G401 (cell line): ENCODE measurements around the gene MYO5B. TPM values are rescaled to one million over a fixed set of nuclear protein-coding genes. Genes with fewer than 3 reads are reported as not detected.
"Not testable (repeated sequence)": the region's sequence is repeated elsewhere in the genome, so short reads cannot be mapped to it uniquely, and the experiment has no call there.

Source experiments
- DNase-seq: peaks from one replicate; pipeline ENCODE4 v3.0.0-alpha.2; 2015; ENCODE audit warnings: low spot score
- in situ Hi-C: cut with HindIII; loops from 2 replicates; pipeline ENCODE4 v1.10.0; 2016; ENCODE audit warnings: low sequenced_read_pairs, mixed read lengths
- total RNA-seq: library from RNA; depleted of rRNA; stranded (reverse); fragments of >200 nt; shearing (Covaris generic); gene quantifications from 2 replicates; pipeline ENCODE4 v1.2.3, GENCODE V29; 2014; rRNA removed

MYO5B gene
- total RNA-seq, 1 experiment from 2014 or later = not detected

DNA sequence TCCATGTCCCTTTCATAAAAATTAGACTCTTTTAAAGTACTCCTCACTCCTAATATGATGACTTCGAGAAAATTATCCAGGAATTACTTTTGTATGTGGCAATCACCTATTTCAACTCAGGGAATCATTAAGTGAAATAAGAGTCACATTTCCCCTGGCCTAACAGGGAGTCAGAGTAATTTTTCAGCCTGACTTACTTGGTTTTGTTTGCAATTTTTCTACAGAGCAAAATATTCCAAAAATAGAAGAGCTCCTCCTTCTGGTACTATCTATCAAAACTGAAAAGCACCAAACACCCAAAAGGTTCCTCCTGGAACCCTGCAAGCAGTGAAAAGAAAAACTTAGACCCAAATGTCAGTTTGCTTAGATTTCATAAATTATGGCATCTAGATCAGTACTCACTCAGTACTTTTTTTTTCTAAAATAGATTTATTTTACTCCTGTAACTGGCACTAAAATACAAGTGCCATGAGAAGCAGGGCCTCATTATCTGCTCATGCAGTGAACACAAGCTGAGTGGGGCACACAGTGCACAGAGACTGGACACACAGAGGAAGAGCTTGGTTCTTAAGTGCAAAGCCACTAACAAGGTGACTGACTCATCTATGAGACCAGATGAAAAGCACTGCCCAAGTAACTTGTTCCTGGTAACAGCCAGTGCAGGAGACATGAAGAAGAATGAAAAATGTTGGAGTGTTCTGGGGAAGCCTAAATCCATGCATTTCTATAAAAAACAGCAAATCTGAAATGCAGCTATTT lies 410.3 kb downstream of the MYO5B start:
- DNase-seq = peak; percentile 16
- in situ Hi-C loops = no loop called here

DNA sequence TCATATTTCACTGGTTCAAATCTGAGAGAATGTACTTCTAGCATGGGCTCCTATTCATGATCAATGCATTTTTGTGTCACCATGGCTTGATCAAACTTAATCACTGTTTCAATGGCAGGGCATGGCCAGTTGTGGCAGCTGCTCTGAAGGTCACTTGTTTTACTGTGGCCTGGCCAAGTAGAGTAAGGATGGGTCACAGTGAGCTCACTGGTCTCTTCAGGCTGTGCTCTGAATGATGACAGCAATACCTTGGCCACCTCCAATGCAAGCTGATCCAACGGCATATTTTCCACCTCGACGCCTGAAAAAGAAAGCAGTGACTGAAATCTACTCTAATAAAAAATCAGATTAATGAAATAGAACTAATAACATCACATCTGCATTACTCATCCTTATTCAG lies 411.3 kb downstream of the MYO5B start:
- in situ Hi-C loops, DNase-seq: not testable (repeated sequence)

DNA sequence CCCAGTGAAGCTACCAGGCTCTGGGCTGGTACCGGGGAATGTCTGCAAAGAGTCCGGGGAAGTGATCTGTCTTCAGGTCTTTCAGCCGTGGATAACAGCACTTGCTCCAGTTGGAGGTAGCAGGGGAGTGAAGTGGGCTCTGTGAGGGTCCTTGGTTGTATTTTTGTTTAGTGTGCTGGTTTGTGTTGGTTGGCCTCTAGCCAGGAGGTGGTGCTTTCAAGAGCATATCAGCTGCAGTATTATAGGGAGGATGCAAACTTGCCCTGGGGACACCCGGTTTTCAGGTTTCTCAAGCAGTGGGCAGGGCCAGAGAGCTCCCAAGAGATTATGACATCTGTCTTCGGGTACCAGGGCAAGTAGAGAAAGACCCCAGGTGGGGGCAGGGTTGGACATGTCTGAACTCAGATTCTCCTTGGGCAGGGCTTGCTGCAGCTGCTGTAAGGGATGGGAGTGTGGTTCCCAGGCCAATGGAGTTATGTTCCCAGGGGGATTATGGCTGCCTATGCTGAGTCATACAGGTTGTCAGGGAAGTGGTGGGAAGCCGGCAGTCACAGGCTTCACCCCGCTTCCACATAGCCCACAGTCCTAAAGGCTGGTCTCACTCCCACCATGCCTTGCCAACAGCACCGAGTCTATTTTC lies 416.0 kb downstream of the MYO5B start:
- in situ Hi-C loops = no loop called here
- DNase-seq = no peak

Other genes starting within 250 kb of the MYO5B start
- gene CFAP53, start 71.3 kb upstream of the MYO5B start, total RNA-seq = not detected in 2 replicates
- 48.2 and 49.7 TPM in 2 replicates for gene MBD1, start 86.4 kb upstream of the MYO5B start, total RNA-seq
- gene CXXC1, start 92.5 kb upstream of the MYO5B start, total RNA-seq = 74.3 and 88.3 TPM in 2 replicates
- 16.7 and 32.6 TPM in 2 replicates for gene SKA1, start 179.9 kb upstream of the MYO5B start, total RNA-seq